IPS-20b (cell line): ENCODE data around the gene NET1.
A peak's percentile ranks its signal among the peaks of the same experiment; 100 is the strongest.

Source experiments
- H3K27ac ChIP-seq: one replicate; pipeline ENCODE4 v1.5.1; 2013; ENCODE audit warnings: low read length
- H3K27me3 ChIP-seq: 2 replicates; pipeline ENCODE4 v1.6.1; 2013; ENCODE audit warnings: mild to moderate bottlenecking, low read length, inconsistent platforms; ENCODE audit not compliant: insufficient read depth
- H3K36me3 ChIP-seq: 2 replicates; pipeline ENCODE4 v1.6.1; 2013; ENCODE audit warnings: low read depth, mild to moderate bottlenecking, inconsistent platforms, low read length, moderate library complexity; ENCODE audit not compliant: insufficient read depth
- H3K4me1 ChIP-seq: 2 replicates; pipeline ENCODE4 v1.6.1; 2013; ENCODE audit warnings: mild to moderate bottlenecking, control low read depth, inconsistent platforms, low read length, moderate library complexity; ENCODE audit not compliant: insufficient read depth
- H3K4me3 ChIP-seq: 2 replicates; pipeline ENCODE4 v1.5.1; 2013; ENCODE audit warnings: mild to moderate bottlenecking, low read length, inconsistent platforms
- H3K9ac ChIP-seq: 2 replicates; pipeline ENCODE4 v1.6.1; 2013; ENCODE audit warnings: low read depth, mild to moderate bottlenecking, inconsistent platforms, low read length, moderate library complexity
- H3K9me3 ChIP-seq: 2 replicates; pipeline ENCODE4 v1.6.1; 2013; ENCODE audit warnings: mild to moderate bottlenecking, low read depth, low read length, inconsistent platforms; ENCODE audit not compliant: insufficient read depth

Gene NET1

DNA sequence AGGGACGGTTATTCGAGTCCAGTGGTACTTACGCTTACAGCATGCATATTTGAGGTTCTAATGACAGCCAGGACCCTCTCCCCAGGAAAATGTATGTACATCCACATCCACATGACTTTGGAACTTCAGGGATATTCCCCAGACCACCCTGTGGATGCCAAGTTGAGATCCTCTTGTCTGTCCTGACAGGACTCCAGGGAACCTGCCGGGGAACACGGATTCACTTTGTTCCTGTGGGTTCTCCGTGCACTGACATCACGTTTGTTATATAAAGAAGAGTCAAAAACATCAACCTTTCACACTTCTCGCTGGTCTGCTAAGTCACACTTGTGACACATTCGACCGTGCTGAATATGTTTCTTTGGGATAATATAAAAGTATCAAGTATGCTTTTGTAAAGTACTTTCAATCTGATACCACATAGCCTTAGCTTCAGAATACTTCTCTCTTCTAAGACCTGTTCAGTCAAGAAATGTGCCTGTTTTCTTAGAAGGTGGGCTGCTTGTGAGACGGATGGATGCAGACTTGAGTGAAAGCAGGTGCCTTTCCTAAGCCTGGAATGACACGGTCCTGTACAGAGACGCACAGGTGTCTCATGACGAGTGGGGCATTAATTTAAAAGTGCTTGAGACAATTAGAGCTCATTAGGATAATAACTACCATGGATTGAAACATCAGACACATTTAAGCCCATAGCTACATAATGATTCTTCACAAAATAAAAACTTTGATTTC, 48.3 kb downstream of the NET1 start:
- no peak overlapping the region for H3K9ac ChIP-seq
- H3K27me3 ChIP-seq: no peaks in the 10 kb centered on the region
- H3K36me3 ChIP-seq: peaks cover 63% of the 10 kb centered on the region

DNA sequence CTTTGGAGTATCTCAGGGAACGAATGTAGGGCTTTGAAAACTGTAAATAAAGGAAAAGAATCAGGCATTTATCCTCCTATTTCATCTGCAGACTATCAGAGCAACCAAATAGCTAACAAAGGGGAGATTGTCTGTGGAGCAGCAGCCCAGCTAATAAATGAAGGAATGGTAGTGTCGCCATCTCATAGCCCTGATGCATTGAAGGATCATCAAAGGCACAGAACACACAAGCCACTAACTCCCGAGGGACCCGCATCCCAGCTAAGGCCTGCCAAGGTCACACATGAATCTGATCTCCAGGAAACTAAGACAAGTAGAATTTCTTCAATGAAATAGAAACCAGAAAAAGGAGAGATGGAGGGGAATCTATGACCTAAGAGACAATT, 48.8 kb downstream of the NET1 start:
- H3K4me3 ChIP-seq: no peak overlapping the region
- peaks cover 58% of the 10 kb centered on the region for H3K36me3 ChIP-seq
- no peak overlapping the region for H3K9ac ChIP-seq
- no peaks in the 10 kb centered on the region for H3K27me3 ChIP-seq
- H3K27ac ChIP-seq: no peak overlapping the region
- peaks cover 8% of the 10 kb centered on the region; the same call in 1 of the 2 replicates for H3K4me1 ChIP-seq
- no peaks in the 10 kb centered on the region for H3K9me3 ChIP-seq

More for the DNA sequence above, 48.3 kb downstream of the NET1 start:
- H3K27ac ChIP-seq: no peak overlapping the region
- peaks cover 2% of the 10 kb centered on the region; the same call in 1 of the 2 replicates for H3K4me1 ChIP-seq
- H3K4me3 ChIP-seq: no peak overlapping the region
- no peaks in the 10 kb centered on the region for H3K9me3 ChIP-seq

DNA sequence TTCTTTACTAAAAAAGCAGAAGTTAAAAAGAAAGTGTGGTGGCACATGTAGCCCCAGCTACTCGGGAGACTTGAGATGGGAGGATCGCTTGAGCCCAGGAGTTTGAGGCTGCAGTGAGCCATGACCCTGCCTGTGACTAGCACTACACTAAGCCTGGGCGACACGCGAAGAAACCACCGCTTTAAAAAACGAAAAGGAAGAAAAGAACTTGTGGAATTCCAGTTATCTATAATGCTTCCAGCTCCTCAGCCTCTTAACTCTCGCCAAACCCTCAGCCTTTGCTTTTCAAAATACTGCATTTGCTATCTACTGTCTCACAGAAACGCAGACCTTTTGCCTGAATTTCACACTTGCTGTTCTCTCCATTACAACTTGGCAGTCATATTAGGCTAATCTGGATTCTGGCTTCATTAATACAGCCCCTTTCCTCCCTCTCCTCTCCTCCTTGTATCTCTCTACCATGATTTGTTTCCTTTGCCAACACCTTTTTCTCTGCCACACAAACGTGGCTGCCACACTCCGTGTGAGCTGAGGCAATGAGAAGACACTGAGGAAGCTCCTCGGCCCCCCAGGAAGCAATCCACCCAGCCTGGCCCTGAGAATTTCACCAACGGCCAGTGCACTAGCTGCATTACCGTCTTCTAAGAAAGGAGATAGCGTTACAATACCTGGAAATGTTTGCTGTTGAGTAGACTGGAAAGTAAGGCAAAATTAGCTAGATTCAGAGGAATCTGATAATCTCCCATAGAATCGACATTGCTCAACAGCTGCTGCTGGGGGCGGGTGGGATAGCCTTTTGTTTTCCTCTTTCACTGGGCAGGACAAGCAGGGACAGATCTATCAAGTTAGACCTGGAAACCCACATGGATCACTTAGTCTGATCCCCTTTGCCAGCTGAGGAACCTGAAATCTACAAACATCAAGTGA, 49.8 kb downstream of the NET1 start:
- peaks cover 48% of the 10 kb centered on the region for H3K36me3 ChIP-seq
- no peak overlapping the region for H3K27ac ChIP-seq
- no peaks in the 10 kb centered on the region for H3K9me3 ChIP-seq
- H3K9ac ChIP-seq: no peak overlapping the region
- H3K27me3 ChIP-seq: no peaks in the 10 kb centered on the region
- H3K4me1 ChIP-seq: peaks cover 17% of the 10 kb centered on the region; the same call in 1 of the 2 replicates
- no peak overlapping the region for H3K4me3 ChIP-seq

GRCh38 chr10:5462841-5463293, 50.5 kb downstream of the NET1 start:
- H3K4me3 ChIP-seq: no peak overlapping the region
- H3K36me3 ChIP-seq: peaks cover 41% of the 10 kb centered on the region
- H3K27ac ChIP-seq: no peak overlapping the region
- H3K9me3 ChIP-seq: 0 out of 2 replicates have a peak, but pooled peaks cover under 1% of the 10 kb centered on the region
- H3K9ac ChIP-seq: no peak overlapping the region
- peaks cover 20% of the 10 kb centered on the region; the same call in 1 of the 2 replicates for H3K4me1 ChIP-seq
- no peaks in the 10 kb centered on the region for H3K27me3 ChIP-seq

- Histone ChIP-seq H3K27me3 (no peaks in the 10 kb centered on the region), H3K36me3 (peaks cover 24% of the 10 kb centered on the region), H3K27ac (no peak overlapping the region), H3K9ac (no peak overlapping the region), H3K4me3 (no peak overlapping the region), H3K4me1 (peaks cover 20% of the 10 kb centered on the region; the same call in 1 of the 2 replicates), H3K9me3 (0 out of 2 replicates have a peak, but pooled peaks cover 6% of the 10 kb centered on the region)
Observed at GRCh38 chr10:5464546-5464945, 52.2 kb downstream of the NET1 start.

- Histone ChIP-seq H3K9me3 (0 out of 2 replicates have a peak, but pooled peaks cover 6% of the 10 kb centered on the region), H3K27ac (peak overlapping the region; percentile 80), H3K4me1 (peaks cover 20% of the 10 kb centered on the region; the same call in 1 of the 2 replicates), H3K9ac (peak overlapping the region; percentile 87), H3K27me3 (no peaks in the 10 kb centered on the region), H3K36me3 (peaks cover 11% of the 10 kb centered on the region), H3K4me3 (peak overlapping the region; percentile 10; the same call in 1 of the 2 replicates)
Observed at GRCh38 chr10:5465976-5466450, 53.7 kb downstream of the NET1 start.

DNA sequence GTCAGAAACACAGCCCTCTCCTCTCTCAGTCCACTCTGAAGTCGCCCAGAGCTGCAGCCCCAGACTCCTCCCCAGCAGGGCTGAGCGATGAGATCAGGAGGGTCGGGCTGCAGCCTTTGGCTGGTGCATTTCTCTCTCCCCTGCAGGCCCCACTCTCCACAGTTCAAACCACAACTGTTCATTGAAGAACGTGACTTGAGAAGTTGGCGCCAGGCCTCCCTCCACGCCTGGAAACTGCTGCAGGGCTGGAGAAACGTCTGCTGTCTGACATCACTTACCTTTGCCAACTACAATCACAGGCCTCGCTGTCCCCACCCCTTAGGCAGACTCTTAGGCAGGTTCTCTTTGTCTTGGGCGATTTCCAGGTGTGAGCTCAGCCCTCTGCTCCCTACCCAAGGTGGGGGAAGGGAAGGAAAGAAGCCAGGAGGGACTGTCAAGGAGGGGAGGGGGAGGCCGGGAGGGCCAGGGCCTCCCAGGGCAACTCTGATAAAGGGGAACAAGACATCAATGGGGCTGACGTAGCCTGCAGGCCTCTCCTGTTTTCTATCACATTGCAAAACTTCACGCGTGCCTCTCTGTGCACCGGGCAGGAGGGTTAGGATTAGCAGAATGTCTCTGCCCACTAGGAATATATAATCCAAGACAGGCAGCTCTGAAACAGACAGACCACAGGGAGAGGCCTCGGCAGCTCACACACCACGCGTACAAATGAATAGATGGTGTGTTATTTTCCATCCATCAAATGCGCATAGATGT, 54.3 kb downstream of the NET1 start:
- peaks cover 5% of the 10 kb centered on the region; the same call in 1 of the 2 replicates for H3K36me3 ChIP-seq
- H3K4me3 ChIP-seq: peak overlapping the region; percentile 10; the same call in 1 of the 2 replicates
- H3K9ac ChIP-seq: peak overlapping the region; percentile 87
- peak overlapping the region; percentile 80 for H3K27ac ChIP-seq
- H3K4me1 ChIP-seq: peaks cover 20% of the 10 kb centered on the region; the same call in 1 of the 2 replicates
- no peaks in the 10 kb centered on the region for H3K27me3 ChIP-seq
- 0 out of 2 replicates have a peak, but pooled peaks cover 6% of the 10 kb centered on the region for H3K9me3 ChIP-seq

- Histone ChIP-seq H3K27ac (peak overlapping the region; percentile 80), H3K4me3 (no peak overlapping the region), H3K9me3 (0 out of 2 replicates have a peak, but pooled peaks cover 6% of the 10 kb centered on the region), H3K27me3 (no peaks in the 10 kb centered on the region), H3K9ac (peak overlapping the region; percentile 87; the same call in 1 of the 2 replicates), H3K4me1 (peaks cover 20% of the 10 kb centered on the region; the same call in 1 of the 2 replicates), H3K36me3 (peaks cover 3% of the 10 kb centered on the region; the same call in 1 of the 2 replicates)
Observed at GRCh38 chr10:5467207-5467535, 54.8 kb downstream of the NET1 start.

- Histone ChIP-seq H3K36me3 (no peaks in the 10 kb centered on the region), H3K4me3 (no peak overlapping the region), H3K27ac (no peak overlapping the region), H3K9me3 (0 out of 2 replicates have a peak, but pooled peaks cover 6% of the 10 kb centered on the region), H3K4me1 (peaks cover 20% of the 10 kb centered on the region; the same call in 1 of the 2 replicates), H3K9ac (peak overlapping the region; percentile 87; the same call in 1 of the 2 replicates), H3K27me3 (no peaks in the 10 kb centered on the region)
Observed at GRCh38 chr10:5467634-5468255, 55.4 kb downstream of the NET1 start.

GRCh38 chr10:5468262-5469106, 56.1 kb downstream of the NET1 start:
- Histone ChIP-seq H3K4me1 (peaks cover 20% of the 10 kb centered on the region; the same call in 1 of the 2 replicates), H3K9me3 (0 out of 2 replicates have a peak, but pooled peaks cover 6% of the 10 kb centered on the region), H3K36me3 (no peaks in the 10 kb centered on the region), H3K9ac (no peak overlapping the region), H3K27ac (no peak overlapping the region), H3K27me3 (no peaks in the 10 kb centered on the region), H3K4me3 (no peak overlapping the region)
